IPS-NIHi11 (cell line): Measurements from ENCODE around the gene SSC5D.
A peak's percentile ranks its signal among the peaks of the same experiment; 100 is the strongest.

ENCODE experiments used
- DNase-seq: peaks from one replicate; pipeline ENCODE4 v3.0.0; 2012; ENCODE audit warnings: mixed read lengths, low spot score

The SSC5D gene

GRCh38 chr19:55536951-55537740 lies 48.9 kb downstream of the SSC5D start, which contains the start of gene SBK2:
TSS of gene SBK2 (minus strand) at chr19:55537133. CDS start at chr19:55536294, 839 bp downstream.
- DNase-seq: peak; percentile 95

GRCh38 chr19:55537741-55538111 lies 49.5 kb downstream of the SSC5D start:
- DNase-seq: peak; percentile 62

- peak; percentile 12 for DNase-seq
Measured at GRCh38 chr19:55538132-55538531, 49.9 kb downstream of the SSC5D start.

GRCh38 chr19:55539090-55539984 lies 51.1 kb downstream of the SSC5D start:
- DNase-seq: peak; percentile 14

- DNase-seq: peak; percentile 28
Measured at GRCh38 chr19:55540619-55541018, 52.4 kb downstream of the SSC5D start.

GRCh38 chr19:55541091-55541490 lies 52.9 kb downstream of the SSC5D start:
- DNase-seq: peak; percentile 17

- no peak for DNase-seq
Measured at GRCh38 chr19:55542292-55542855, 54.1 kb downstream of the SSC5D start.

GRCh38 chr19:55543567-55543966 lies 55.3 kb downstream of the SSC5D start:
- no peak for DNase-seq

- DNase-seq: no peak
Measured at GRCh38 chr19:55544014-55544413, 55.8 kb downstream of the SSC5D start.

- peak; percentile 19 for DNase-seq
Measured at GRCh38 chr19:55544776-55545439, 56.7 kb downstream of the SSC5D start.

GRCh38 chr19:55545443-55545842 lies 57.2 kb downstream of the SSC5D start, which contains the start of gene SBK3:
TSS of gene SBK3 (minus strand) at chr19:55545543. CDS start at chr19:55545543, 0 bp downstream.
- DNase-seq: no peak

- peak; percentile 8 for DNase-seq
Measured at GRCh38 chr19:55546011-55546410, 57.8 kb downstream of the SSC5D start.

- peak; percentile 33 for DNase-seq
Measured at GRCh38 chr19:55546822-55547614, 58.8 kb downstream of the SSC5D start.

GRCh38 chr19:55549500-55550320 lies 61.5 kb downstream of the SSC5D start:
- peak; percentile 77 for DNase-seq

- peak; percentile 22 for DNase-seq
Measured at GRCh38 chr19:55550321-55550650, 62.0 kb downstream of the SSC5D start.

GRCh38 chr19:55552206-55552605 lies 64.0 kb downstream of the SSC5D start:
- DNase-seq: no peak

- DNase-seq: peak; percentile 11
Measured at GRCh38 chr19:55552620-55553019, 64.4 kb downstream of the SSC5D start.

GRCh38 chr19:55553217-55554182 lies 65.3 kb downstream of the SSC5D start:
- peak; percentile 16 for DNase-seq

- peak; percentile 5 for DNase-seq
Measured at GRCh38 chr19:55554302-55554701, 66.1 kb downstream of the SSC5D start.
